SU-DHL-6 (cell line): Measurements from ENCODE around the gene NMRK2.

Experiments used
- EZH2phosphoT487 ChIP-seq: fragments of 200-600 bp; sonication (generic), shearing (Covaris generic); conservative IDR thresholded peaks from 2 replicates; pipeline ENCODE4 v1.6.1; 2018; ENCODE audit warnings: mild to moderate bottlenecking, antibody characterized with exemption, low read length, moderate library complexity, mixed read lengths
- TF ChIP-seq, protein P1 (sequence below): fragments of 200-600 bp; sonication (generic); IDR thresholded peaks from one replicate; pipeline ENCODE4 v1.5.1; 2017; ENCODE audit warnings: antibody characterized with exemption, mild to moderate bottlenecking, low read length, moderate library complexity; ENCODE audit not compliant: insufficient read depth, poor library complexity, severe bottlenecking

DNA sequence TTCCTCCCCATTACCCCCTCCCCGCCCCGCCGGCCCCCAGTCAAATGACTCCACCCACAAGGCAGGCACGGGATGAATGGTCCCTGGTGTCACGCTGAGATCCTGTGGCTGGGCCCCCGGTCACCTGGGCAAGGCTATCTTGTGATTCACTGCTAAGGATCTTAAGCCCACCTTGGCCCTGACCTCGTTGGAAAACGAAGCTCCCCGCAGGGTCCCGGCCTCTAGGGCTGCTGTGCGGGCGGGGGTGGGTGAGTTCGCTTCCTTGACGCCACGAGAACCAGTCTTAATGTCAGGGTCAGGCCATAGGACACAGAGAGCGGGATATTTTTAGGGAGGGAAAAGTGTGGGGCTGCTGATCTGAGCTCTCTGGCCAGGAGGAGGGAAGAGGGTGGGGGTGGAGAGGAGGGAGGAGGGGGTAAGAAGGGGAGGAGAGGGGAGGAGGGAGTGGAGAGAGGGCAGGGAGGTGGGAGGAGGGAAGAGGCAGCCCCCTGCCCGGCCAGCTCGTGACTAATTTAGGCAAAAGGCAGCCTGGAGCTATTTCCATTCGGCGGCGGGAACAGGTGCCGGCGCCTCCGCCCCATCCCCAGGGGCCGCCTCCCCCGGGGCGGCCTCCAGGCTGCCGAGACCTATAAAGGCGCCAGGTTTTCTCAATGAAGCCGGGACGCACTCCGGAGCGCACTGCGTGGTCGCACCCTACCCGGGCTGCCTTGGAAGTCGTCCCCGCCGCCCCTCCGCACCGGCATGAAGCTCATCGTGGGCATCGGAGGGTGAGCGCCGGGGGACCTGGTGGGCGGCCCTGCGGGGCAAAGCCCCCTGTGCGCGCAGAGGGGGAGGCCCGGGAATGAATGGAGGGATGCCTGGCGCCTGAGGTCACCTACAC lies at the start of gene NMRK2:
- TF ChIP-seq, protein P1, sequence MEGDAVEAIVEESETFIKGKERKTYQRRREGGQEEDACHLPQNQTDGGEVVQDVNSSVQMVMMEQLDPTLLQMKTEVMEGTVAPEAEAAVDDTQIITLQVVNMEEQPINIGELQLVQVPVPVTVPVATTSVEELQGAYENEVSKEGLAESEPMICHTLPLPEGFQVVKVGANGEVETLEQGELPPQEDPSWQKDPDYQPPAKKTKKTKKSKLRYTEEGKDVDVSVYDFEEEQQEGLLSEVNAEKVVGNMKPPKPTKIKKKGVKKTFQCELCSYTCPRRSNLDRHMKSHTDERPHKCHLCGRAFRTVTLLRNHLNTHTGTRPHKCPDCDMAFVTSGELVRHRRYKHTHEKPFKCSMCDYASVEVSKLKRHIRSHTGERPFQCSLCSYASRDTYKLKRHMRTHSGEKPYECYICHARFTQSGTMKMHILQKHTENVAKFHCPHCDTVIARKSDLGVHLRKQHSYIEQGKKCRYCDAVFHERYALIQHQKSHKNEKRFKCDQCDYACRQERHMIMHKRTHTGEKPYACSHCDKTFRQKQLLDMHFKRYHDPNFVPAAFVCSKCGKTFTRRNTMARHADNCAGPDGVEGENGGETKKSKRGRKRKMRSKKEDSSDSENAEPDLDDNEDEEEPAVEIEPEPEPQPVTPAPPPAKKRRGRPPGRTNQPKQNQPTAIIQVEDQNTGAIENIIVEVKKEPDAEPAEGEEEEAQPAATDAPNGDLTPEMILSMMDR: no peak
- no peak for TF ChIP-seq EZH2phosphoT487
